ENCODE measurements around the gene STAT2.
"Not testable (repeated sequence)": the region's sequence is repeated elsewhere in the genome, so short reads cannot be mapped to it uniquely, and the experiment has no call there.

Gene STAT2

GRCh38 chr12:56326126-56326525 lies 33.8 kb downstream of the STAT2 start:
- DNase-seq (ENCODE audit: low spot score) = no peak

GRCh38 chr12:56324206-56324605 lies 35.7 kb downstream of the STAT2 start:
- DNase-seq (ENCODE audit: low spot score) = no peak

DNA sequence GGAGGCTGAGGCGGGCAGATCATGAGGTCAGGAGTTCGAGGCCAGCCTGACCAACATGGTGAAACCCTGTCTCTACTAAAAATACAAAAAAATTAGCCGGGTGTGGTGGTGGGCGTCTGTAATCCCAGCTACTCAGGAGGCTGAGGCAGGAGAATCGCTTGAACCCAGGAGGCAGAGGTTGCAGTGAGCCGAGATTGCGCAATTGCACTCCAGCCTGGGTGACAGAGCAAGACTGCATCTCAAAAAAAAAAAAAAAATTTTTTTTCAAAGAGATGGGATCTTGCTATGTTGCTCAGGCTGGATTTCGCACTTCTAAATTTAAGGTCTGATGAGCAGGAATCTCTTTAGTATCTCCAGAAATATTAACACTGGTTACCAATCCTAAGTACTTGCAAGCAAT lies 38.3 kb downstream of the STAT2 start:
- DNase-seq (ENCODE audit: low spot score) = not testable (repeated sequence)

DNA sequence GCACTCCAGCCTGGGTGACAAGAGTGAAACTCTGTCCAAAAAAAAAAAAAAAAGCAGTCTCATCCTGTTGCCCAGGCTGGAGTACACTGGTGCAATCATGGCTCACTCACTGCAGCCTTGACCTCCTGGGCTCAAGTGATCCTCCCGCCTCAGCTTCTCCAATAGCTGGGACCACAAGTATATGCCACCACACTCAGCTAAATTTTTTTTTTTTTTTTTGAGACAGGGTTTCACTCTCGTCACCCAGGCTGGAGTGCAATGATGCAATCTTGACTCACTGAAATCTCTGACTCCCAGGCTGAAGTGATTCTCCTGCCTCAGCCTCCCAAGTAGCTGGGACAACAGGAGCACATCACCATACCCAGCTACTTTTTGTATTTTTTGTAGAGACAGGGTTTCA lies 38.9 kb downstream of the STAT2 start:
- no peak for DNase-seq (ENCODE audit: low spot score)

DNA sequence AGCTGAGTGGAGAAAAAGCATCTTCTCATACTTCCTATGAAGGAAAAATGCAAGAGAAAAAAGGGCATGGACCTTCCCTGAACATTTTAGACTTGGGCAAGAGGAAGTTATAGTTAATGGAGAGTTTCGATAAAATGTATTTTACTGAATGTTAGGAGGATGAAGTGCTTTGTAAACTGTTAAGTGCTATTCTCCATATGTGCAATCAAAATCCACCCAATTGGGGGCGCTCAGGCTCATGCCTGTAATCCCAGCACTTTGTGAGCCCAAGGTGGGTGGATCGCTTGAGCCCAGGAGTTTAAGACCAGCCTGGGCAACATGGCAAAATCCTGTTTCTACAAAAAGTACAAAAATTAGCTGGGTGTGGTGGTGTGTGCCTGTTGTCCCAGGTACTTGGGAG lies 42.2 kb downstream of the STAT2 start:
- DNase-seq (ENCODE audit: low spot score) = no peak

- peak; percentile 92 for DNase-seq (ENCODE audit: low spot score)
Measured at GRCh38 chr12:56315622-56316473, 44.1 kb downstream of the STAT2 start, which contains the start of gene CNPY2. CNPY2 (minus strand) TSS chr12:56315988; CDS start chr12:56315217, 771 bp downstream.

GRCh38 chr12:56315249-56315621 lies 44.7 kb downstream of the STAT2 start:
- DNase-seq (ENCODE audit: low spot score) = no peak

GRCh38 chr12:56311003-56311402 lies 48.9 kb downstream of the STAT2 start:
- DNase-seq (ENCODE audit: low spot score) = no peak

DNA sequence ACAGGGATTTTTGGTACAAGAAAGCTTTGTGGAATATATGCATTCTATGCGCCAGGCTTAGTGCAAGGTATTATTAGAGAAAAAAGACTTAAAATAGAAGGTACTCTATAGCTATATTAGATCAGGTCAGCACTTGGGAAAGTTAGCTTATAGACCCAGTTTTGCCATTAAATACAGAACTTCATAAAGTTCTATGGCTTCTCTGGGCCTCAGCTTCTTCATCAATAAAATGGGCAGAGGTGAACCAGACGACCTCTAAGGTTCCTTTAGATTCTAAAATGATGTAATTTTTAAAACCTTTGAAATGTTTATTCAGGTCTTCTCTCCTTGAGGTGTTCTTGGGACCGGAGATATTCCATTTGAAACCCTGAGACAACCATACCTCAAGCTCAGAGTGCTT lies 51.2 kb downstream of the STAT2 start:
- no peak for DNase-seq (ENCODE audit: low spot score)

DNA sequence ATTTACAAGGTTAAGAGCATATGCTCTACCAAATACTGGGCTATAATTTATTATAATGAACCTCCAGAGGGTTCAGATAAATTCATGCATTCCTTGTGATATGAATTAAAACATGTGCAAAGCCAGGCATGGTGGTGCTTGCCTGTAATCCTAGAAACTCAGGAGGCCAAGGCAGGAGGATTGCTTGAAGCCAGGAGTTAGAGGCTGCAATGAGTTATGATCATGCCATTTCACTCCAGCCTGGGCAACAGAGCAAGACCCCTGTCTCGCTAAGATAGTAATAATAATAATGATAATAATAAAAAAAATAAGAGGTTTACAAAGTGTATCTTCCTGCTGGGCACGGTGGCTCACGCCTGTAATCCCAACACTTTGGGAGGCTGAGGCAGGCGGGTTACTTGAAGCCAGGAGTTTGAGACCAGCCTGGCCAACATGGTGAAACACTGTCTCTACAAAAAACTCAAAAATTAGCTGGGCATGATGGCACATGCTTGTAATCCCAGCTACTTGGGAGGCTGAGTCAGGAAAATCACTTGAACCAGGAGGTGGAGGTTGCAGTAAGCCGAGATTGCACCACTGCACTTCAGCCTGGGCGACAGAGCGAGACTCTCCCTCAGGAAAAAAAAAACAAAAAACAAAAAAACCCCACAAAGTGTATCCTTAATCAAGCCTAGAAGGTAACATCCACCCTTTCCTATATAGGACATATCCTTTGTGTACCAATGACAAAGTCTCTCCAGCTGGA lies 52.5 kb downstream of the STAT2 start:
- no peak for DNase-seq (ENCODE audit: low spot score)

GRCh38 chr12:56304872-56305590 lies 54.9 kb downstream of the STAT2 start:
- no peak for DNase-seq (ENCODE audit: low spot score)

DNA sequence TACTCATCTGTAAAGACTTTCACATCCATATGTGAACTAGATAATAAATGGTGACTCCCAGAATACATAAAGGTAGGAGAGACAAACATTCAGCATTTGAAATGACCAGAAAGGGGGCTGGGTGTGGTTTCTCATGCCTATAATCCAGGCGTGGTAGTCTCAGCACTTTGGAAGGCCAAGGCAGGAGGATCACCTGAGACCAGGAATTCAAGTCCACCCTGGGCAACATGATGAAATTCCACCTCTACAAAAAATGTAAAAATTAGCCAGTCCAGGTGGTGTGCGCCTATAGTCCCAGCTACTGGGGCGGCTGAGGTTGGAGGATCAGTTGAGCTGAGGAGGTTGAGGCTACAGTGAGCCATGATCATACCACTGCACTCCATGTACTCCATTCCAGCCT lies 55.6 kb downstream of the STAT2 start:
- DNase-seq (ENCODE audit: low spot score) = no peak

DNA sequence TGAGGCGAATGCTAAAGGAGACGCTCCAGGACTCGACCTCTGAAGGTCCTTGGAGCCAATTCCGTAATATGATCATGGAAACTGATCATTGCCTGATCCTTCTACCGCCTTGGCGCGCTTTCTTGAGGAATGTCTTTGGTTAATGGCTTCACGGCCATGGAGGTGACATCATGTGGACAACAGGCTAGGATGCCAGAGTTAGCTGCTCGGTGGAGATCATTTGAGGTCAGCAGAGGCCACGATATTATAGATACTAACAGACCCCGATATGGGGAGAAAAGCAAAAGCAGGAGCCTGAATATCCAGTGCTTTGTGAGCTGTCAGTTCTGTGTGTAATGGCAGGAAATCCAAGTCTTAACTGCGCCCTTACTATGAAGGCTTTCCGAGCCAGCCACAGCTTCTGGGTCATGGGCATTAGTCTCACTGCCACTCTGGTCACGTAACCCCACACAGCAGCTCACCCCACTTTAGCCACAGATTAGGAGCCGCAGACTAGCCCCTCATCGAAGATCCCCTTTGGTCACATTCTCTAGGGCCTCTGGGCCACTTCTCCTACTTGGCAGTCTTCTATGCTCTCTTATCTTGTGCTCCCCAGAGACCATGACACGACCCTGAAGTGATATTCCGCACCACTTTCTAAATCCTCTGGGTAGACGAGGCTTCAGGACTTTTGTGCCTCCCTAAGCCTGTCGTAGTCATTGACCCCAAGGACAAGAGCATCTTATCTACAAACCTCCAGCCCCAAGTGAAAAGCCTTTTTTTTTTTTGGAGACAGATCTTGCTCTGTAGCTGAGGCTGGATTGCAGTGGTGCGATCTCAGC lies 59.1 kb downstream of the STAT2 start:
- DNase-seq (ENCODE audit: low spot score) = no peak

GRCh38 chr12:56299853-56300643 lies 59.9 kb downstream of the STAT2 start, which contains the start of gene CS:
CS (minus strand) TSS chr12:56300330; CDS start chr12:56300201, 129 bp downstream.
- DNase-seq (ENCODE audit: low spot score) = peak; percentile 99

DNA sequence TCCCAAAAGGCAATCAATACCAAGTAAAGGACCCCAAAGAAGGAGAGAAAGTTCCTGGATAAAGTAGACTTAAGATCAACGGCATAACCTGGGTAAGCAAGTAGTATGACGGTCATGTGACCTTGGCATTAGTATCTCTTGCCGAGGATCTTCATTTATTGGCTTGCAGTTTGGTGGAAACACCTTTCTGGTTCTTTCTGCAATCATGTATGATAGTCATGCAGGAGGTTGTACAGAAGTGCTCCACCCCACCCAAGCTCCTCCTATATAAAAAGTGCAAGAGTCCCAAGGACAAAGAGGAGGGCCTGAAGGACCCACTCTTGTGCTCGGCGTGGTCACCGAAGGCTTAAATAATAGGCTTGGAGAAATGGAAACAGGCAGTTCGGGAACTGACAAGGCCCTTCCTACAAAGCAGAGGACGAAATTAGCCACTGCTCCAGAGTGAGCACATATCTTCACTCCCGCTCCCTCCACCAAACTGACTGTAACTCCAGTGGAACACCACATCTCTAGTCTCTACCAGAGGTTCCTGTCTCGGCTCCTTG lies 60.5 kb downstream of the STAT2 start:
- peak; percentile 31 for DNase-seq (ENCODE audit: low spot score)

DNA sequence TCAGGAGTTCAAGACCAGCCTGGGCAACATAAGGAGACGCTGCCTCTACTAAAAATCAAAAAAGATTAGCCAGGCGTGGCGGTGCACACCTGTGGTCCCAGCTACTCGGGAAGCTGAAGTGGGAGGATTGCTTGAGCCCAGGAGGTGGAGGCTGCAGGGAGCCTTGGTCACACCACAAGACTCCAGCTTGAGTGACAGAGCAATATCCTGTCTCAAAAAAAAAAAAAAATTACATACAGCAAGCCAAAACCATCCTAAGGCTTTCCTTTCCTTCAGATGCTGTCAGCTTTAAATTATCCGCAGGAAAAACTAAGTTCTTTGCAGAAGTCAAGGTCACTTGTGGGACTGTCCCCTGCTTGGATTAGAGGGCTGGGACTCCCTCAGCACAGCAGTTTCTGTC lies 61.1 kb downstream of the STAT2 start:
- DNase-seq (ENCODE audit: low spot score) = no peak

- DNase-seq (ENCODE audit: low spot score) = no peak
Measured at GRCh38 chr12:56297400-56297799, 62.5 kb downstream of the STAT2 start.

GRCh38 chr12:56296295-56296694 lies 63.6 kb downstream of the STAT2 start:
- no peak for DNase-seq (ENCODE audit: low spot score)

GRCh38 chr12:56293795-56294194 lies 66.1 kb downstream of the STAT2 start:
- DNase-seq (ENCODE audit: low spot score) = no peak
